SK-N-SH (cell line): Measurements from ENCODE around the gene GART.

Source experiments
- CHD2 ChIP-seq: fragments of 150-350 bp; IDR thresholded peaks from 2 replicates; pipeline ENCODE4 v1.6.1; 2018; ENCODE audit warnings: low read length; ENCODE audit not compliant: partially characterized antibody
- CTCF ChIP-seq: fragments of 200-600 bp; sonication (generic); IDR thresholded peaks from 2 replicates; pipeline ENCODE4 v1.6.1; 2017; ENCODE audit warnings: antibody characterized with exemption, mild to moderate bottlenecking, moderate library complexity
- EP300 ChIP-seq, 2 experiments: IDR thresholded peaks; 2 replicates each; pipeline versions ENCODE4 v1.4.0 to v1.6.1; 2012; ENCODE audit warnings: borderline replicate concordance in 1 of 2, low read depth in 1 of 2, low read length in 1 of 2
- MAX ChIP-seq: IDR thresholded peaks from 2 replicates; pipeline ENCODE4 v1.4.0; 2012; ENCODE audit warnings: low read depth
- NFIC ChIP-seq: IDR thresholded peaks from 2 replicates; pipeline ENCODE4 v1.4.0; 2012; ENCODE audit warnings: borderline replicate concordance
- REST ChIP-seq: IDR thresholded peaks from 2 replicates; pipeline ENCODE4 v1.6.1; 2012; ENCODE audit warnings: mild to moderate bottlenecking, low read depth, low read length, moderate library complexity
- RFX5 ChIP-seq: IDR thresholded peaks from 2 replicates; pipeline ENCODE4 v1.6.1; 2012; ENCODE audit warnings: mild to moderate bottlenecking, improper control_type of control experiment, low read length
- SMC3 ChIP-seq: IDR thresholded peaks from 2 replicates; pipeline ENCODE4 v1.6.1; 2012; ENCODE audit warnings: low read depth, low read length, improper control_type of control experiment
- TAF1 ChIP-seq: IDR thresholded peaks from 2 replicates; pipeline ENCODE4 v1.6.1; 2012; ENCODE audit warnings: low read depth, mild to moderate bottlenecking, low read length, moderate library complexity, borderline replicate concordance

- no peak for TF ChIP-seq CTCF
- TF ChIP-seq RFX5: no peak
- TF ChIP-seq SMC3: no peak
- no peak for TF ChIP-seq MAX
- TF ChIP-seq TAF1: no peak
- TF ChIP-seq EP300 (IDR thresholded peaks at IDR 0.05; ENCODE audit: borderline replicate concordance in 1 of 2, low read depth in 1 of 2, low read length in 1 of 2): no peak
- no peak for TF ChIP-seq NFIC
- TF ChIP-seq REST: no peak
- TF ChIP-seq CHD2: no peak
Measured at GRCh38 chr21:33522953-33523349, 19.0 kb downstream of the GART start.
